ENCODE data around the gene KIAA0825. TPM values are rescaled to one million over a fixed set of nuclear protein-coding genes. Genes with fewer than 3 reads are reported as not detected.

Gene KIAA0825
- total RNA-seq, 2 experiments from 2014 or later = 0.32 to 0.54 TPM

DNA sequence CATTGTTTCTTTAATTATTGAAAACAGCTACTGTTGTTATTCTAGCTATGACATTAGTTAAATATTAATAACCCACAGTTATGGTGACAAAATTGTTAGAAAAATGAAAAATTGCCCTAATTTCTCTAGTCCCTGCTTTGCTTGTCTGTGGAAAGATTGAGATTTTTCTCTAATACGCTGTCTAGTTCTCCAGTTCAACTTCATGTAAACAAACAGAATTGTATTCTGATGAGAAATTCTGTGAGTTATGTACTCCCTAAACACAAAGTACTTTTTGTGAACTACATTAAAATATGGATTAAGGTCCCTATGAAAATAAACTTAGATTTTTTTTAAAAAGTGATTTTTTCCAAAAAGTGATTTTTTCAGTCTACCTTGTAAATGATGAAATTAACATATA is 8.8 kb upstream of the KIAA0825 start:
- ATAC-seq (no peak), DNase-seq (no peak)
- no peak overlapping the region for H3K4me3 Mint-ChIP-seq
- ChIA-PET POLR2A (interaction anchor here (0.7 to 1.6 kb wide), 2 partner anchors 7 to 268 kb away, joined by 3 read pairs; no protein-coding TSS in a partner anchor), CTCF (no interaction called here)
- H3K9me3 Mint-ChIP-seq = no peaks in the 10 kb centered on the region
- peaks cover 15% of the 10 kb centered on the region for H3K4me1 Mint-ChIP-seq (ENCODE audit: low read depth)
- intact Hi-C loops (cut with micrococcal nuclease) = no loop called here
- no peak overlapping the region for H3K27ac Mint-ChIP-seq
- TF ChIP-seq, protein P1, sequence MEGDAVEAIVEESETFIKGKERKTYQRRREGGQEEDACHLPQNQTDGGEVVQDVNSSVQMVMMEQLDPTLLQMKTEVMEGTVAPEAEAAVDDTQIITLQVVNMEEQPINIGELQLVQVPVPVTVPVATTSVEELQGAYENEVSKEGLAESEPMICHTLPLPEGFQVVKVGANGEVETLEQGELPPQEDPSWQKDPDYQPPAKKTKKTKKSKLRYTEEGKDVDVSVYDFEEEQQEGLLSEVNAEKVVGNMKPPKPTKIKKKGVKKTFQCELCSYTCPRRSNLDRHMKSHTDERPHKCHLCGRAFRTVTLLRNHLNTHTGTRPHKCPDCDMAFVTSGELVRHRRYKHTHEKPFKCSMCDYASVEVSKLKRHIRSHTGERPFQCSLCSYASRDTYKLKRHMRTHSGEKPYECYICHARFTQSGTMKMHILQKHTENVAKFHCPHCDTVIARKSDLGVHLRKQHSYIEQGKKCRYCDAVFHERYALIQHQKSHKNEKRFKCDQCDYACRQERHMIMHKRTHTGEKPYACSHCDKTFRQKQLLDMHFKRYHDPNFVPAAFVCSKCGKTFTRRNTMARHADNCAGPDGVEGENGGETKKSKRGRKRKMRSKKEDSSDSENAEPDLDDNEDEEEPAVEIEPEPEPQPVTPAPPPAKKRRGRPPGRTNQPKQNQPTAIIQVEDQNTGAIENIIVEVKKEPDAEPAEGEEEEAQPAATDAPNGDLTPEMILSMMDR (IDR thresholded peaks at IDR 0.05) = no peak
- no peaks in the 10 kb centered on the region for H3K27me3 Mint-ChIP-seq
- H3K36me3 Mint-ChIP-seq (ENCODE audit: low read depth) = peaks cover 24% of the 10 kb centered on the region

DNA sequence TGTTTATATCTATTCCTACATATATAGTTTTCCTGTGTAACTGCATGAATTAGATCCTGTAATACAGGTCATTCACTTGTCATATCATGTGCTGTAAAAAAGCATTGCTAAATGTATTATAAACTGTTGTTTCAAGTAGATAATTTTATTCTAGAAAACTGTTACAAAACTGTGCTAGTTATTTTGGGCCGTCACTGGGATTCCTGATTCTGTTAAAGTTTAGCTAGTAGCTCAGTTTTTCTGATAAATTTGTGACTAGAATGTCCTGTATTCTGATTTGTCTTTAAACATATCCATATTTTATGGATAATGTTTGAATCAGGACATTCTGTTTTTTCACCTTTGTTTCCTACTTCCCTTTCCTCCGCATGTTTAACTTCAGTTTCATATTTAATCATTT is 5.5 kb upstream of the KIAA0825 start:
- no peak for DNase-seq
- Mint-ChIP-seq H3K27ac (no peak overlapping the region), H3K4me1 (ENCODE audit: low read depth) (peaks cover 32% of the 10 kb centered on the region), H3K9me3 (no peaks in the 10 kb centered on the region), H3K4me3 (no peak overlapping the region), H3K36me3 (ENCODE audit: low read depth) (peaks cover 2% of the 10 kb centered on the region), H3K27me3 (no peaks in the 10 kb centered on the region)
- intact Hi-C loops (cut with micrococcal nuclease) = no loop called here
- CTCF ChIA-PET = interaction anchor here (1.2 kb wide), 1 partner anchor 114 kb away, joined by 3 read pairs; no protein-coding TSS in a partner anchor
- TF ChIP-seq, protein P1 (IDR thresholded peaks at IDR 0.05) = no peak
- ATAC-seq = no peak
- POLR2A ChIA-PET = no interaction called here

DNA sequence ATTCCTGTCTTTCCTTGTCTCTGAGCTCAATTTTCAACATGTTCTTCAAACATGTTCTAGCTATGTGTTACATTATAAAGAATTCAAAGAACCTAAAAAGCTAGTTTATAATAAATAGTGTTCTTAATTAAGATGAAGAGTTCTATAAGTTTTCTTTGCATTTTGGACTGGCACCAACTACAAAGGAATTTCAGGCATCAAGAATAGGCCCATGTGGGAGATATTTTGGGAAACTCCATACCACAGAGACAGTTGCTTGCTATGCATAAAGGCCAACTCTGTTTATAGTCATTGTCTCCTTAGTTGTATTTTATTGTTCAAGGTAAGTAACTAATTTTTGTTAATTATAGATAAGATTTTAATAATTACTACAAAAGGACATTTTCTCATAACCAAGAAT is 4.6 kb upstream of the KIAA0825 start:
- Mint-ChIP-seq H3K27ac (no peak overlapping the region), H3K4me3 (no peak overlapping the region), H3K27me3 (no peaks in the 10 kb centered on the region), H3K36me3 (ENCODE audit: low read depth) (no peaks in the 10 kb centered on the region), H3K9me3 (no peaks in the 10 kb centered on the region), H3K4me1 (ENCODE audit: low read depth) (peaks cover 32% of the 10 kb centered on the region)
- no peak for DNase-seq
- ChIA-PET CTCF (interaction anchor here (1.2 kb wide), 1 partner anchor 115 kb away, joined by 3 read pairs; no protein-coding TSS in a partner anchor), POLR2A (no interaction called here)
- intact Hi-C loops (cut with micrococcal nuclease) = no loop called here
- no peak for ATAC-seq
- TF ChIP-seq, protein P1 (IDR thresholded peaks at IDR 0.05) = no peak

DNA sequence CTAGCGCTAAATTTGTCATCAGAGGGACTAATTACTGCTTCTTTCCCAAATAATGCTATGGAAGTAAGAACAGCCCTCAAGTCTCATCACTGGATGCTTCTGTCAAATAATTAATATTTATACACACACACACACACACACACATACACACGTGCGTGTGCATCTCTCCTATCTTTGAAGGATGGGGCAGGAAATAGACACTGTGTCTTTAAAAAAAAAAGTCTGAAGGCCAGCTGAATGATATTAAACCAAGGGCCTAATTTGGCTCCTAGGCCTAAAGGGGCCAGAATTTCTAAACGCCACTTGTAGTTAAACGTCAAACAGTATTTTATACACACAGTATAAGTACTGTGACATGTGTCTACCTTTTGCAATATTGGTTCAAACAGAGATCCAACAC is 3.4 kb upstream of the KIAA0825 start:
- ATAC-seq = no peak
- no peak for DNase-seq
- Mint-ChIP-seq H3K4me1 (ENCODE audit: low read depth) (peaks cover 36% of the 10 kb centered on the region), H3K27ac (no peak overlapping the region), H3K4me3 (no peak overlapping the region), H3K36me3 (ENCODE audit: low read depth) (no peaks in the 10 kb centered on the region), H3K27me3 (no peaks in the 10 kb centered on the region), H3K9me3 (no peaks in the 10 kb centered on the region)
- CTCF ChIA-PET = no interaction called here
- TF ChIP-seq, protein P1 (IDR thresholded peaks at IDR 0.05) = no peak
- intact Hi-C loops (cut with micrococcal nuclease) = no loop called here
- POLR2A ChIA-PET = no interaction called here

DNA sequence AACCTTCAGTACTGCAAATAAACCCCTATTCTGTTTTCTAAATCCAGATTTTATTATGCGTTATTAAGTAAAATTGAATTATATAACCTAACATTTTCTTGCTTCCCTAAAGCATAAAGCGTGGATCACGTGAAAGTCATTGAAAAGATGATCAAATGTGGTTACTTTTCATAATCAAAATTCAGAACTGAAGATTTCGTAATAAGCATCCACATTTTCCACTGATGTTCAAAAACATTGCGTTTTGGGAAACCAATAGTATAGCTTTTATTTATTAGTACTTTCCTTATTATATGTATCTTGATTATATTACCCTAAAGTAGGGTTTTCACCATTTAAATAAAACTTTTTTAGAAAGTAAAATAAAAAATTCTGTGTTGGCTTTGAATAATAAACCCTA is 1.9 kb upstream of the KIAA0825 start:
- no peaks in the 10 kb centered on the region for H3K27me3 Mint-ChIP-seq
- peaks cover 35% of the 10 kb centered on the region for H3K4me1 Mint-ChIP-seq (ENCODE audit: low read depth)
- H3K36me3 Mint-ChIP-seq (ENCODE audit: low read depth) = no peaks in the 10 kb centered on the region
- intact Hi-C loops (cut with micrococcal nuclease) = no loop called here
- DNase-seq (no peak), ATAC-seq (no peak)
- H3K27ac Mint-ChIP-seq = no peak overlapping the region
- no peaks in the 10 kb centered on the region for H3K9me3 Mint-ChIP-seq
- H3K4me3 Mint-ChIP-seq = peak overlapping the region; percentile 81
- CTCF ChIA-PET = no interaction called here
- TF ChIP-seq, protein P1 (IDR thresholded peaks at IDR 0.05) = no peak
- POLR2A ChIA-PET = interaction anchor here (1.2 kb wide), 1 partner anchor 8 kb away, joined by 3 read pairs; no protein-coding TSS in a partner anchor

Data from activated CD8-positive, alpha-beta T cell treated with anti-CD3 and anti-CD28 coated beads for 36 hours (primary cell).